Transverse colon (tissue), 1 donor: ENCODE measurements around the gene LRP10.

Experiments used
- EP300 ChIP-seq: sonication (generic); formaldehyde crosslinking; IDR thresholded peaks from one replicate; pipeline ENCODE4 v1.6.1; 2017; ENCODE audit warnings: antibody characterized with exemption, low read depth
- POLR2A ChIP-seq: fragments of 450-650 bp; IDR thresholded peaks from one replicate; pipeline ENCODE4 v1.6.1; 2016; ENCODE audit warnings: antibody characterized with exemption, mild to moderate bottlenecking, moderate library complexity

DNA sequence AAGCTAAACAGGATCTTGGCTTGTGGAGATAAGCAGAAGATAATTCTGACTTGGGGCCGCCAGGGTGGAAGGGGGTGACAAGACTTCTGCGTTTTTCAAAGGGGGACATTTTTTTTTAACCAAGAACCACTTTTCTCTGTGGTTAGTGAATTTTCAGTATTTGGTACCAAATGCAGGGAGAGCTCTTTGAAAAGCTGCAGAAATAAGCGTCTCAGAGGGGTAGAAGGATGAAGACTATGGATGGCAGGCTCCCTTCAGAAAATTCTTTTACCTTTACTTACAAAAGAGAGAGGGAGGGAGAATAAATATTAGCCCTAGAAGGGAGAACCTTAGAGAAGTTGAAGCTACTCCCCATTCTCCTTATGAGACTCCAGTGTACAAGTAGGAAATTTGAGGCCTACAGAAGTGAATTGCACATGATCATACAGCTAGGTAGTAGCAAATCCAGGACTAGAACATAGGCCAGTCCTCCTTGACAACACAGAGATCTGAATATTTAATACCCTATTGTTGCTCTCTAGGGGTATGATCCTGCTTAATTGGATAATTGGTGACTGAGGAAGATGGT is 41.0 kb upstream of the LRP10 start:
- TF ChIP-seq EP300 (no peak), POLR2A (no peak)
